ENCODE data around the gene MCEMP1. TPM values are rescaled to one million over a fixed set of nuclear protein-coding genes. Genes with fewer than 3 reads are reported as not detected.

The MCEMP1 gene, protein sequence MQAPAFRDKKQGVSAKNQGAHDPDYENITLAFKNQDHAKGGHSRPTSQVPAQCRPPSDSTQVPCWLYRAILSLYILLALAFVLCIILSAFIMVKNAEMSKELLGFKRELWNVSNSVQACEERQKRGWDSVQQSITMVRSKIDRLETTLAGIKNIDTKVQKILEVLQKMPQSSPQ
- total RNA-seq (2021) (4.0 and 4.1 TPM in 2 replicates), Bru-seq, nascent RNA (percentile 41 among the genes with signal in this experiment), BruChase-seq, experiment 1, labeled RNA remaining after a 2-hour chase (percentile 38 among the genes with signal in this experiment), BruChase-seq, experiment 2, labeled RNA remaining after a 6-hour chase (percentile 50 among the genes with signal in this experiment)
- long read RNA-seq, transcript MCEMP1-201 (7 exons, 1,730 nt): major isoform, 9 of 11 reads
- long read RNA-seq, partial matches to known transcripts: 1 of 11 reads
- long read RNA-seq, other reads (novel, unspliced or antisense): 1 of 11 reads

DNA sequence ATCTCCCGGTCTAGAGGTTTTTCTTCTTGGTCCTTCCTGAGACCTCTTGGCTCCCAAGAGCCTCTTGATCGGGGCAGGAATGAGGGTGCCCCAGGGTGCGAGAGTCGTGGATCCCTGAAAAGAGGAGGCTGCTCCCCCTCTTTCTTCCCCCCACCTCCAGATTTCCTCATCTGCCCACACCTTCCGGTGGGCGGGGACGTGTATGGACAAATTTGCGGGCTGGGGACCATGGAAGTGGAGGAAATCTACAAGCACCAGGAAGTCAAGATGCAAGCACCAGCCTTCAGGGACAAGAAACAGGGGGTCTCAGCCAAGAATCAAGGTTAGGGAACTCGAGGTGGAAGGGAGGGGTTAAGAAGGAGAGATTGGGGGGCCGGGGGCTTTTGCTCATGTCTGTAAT, at the start of gene MCEMP1:
TSS of gene MCEMP1 (plus strand) at position 237 of the 400 bp plus-strand sequence. CDS start at position 268, 31 bp downstream.
- no peaks in the 10 kb centered on the region for H3K9me3 ChIP-seq (ENCODE audit: low read depth, low read length, poor library complexity, severe bottlenecking)
- no TSS peak for BruUV-seq (replicated peaks)
- no peaks in the 10 kb centered on the region for H3K36me3 ChIP-seq (ENCODE audit: insufficient read depth, low read length, poor library complexity, severe bottlenecking)
- H3K4me1 ChIP-seq (ENCODE audit: insufficient read depth, low read length, poor library complexity, severe bottlenecking): peaks cover 18% of the 10 kb centered on the region
- no peaks in the 10 kb centered on the region for H3K27me3 ChIP-seq (replicated peaks; ENCODE audit: insufficient read depth, low read depth, low read length, poor library complexity)
- peak; percentile 51 for DNase-seq (ENCODE audit: low spot score)
- intact Hi-C loops (cut with micrococcal nuclease; ENCODE audit: unreplicated experiment): no loop called here
- H3K4me3 ChIP-seq (ENCODE audit: low read depth, low read length, poor library complexity, severe bottlenecking): peak within 1 kb of the TSS; percentile 33
- POLR2A ChIA-PET (ENCODE audit: low non-redundant PET): no interaction called here
- TF ChIP-seq CTCF (conservative IDR thresholded peaks at IDR 0.05; ENCODE audit: low read depth, low read length) (no peak), EZH2 (IDR thresholded peaks at IDR 0.05; ENCODE audit: borderline replicate concordance, low read depth, low read length, poor library complexity, severe bottlenecking) (no peak)
- CTCF ChIA-PET: interaction anchor here (1.2 kb wide), 1 partner anchor 24 kb away, joined by 3 read pairs; no protein-coding TSS in a partner anchor
- H3K27ac ChIP-seq (ENCODE audit: low read depth, low read length, poor library complexity, severe bottlenecking): peak within 1 kb of the TSS; percentile 7

- no peak overlapping the region for H3K4me3 ChIP-seq (ENCODE audit: low read depth, low read length, poor library complexity, severe bottlenecking)
- H3K9me3 ChIP-seq (ENCODE audit: low read depth, low read length, poor library complexity, severe bottlenecking): no peaks in the 10 kb centered on the region
- no peak overlapping the region for H3K27ac ChIP-seq (ENCODE audit: low read depth, low read length, poor library complexity, severe bottlenecking)
- BruUV-seq (replicated peaks): no TSS peak
- ChIA-PET CTCF (no interaction called here), POLR2A (ENCODE audit: low non-redundant PET) (no interaction called here)
- DNase-seq (ENCODE audit: low spot score): no peak
- peaks cover 22% of the 10 kb centered on the region for H3K36me3 ChIP-seq (ENCODE audit: insufficient read depth, low read length, poor library complexity, severe bottlenecking)
- no peak for TF ChIP-seq EZH2 (IDR thresholded peaks at IDR 0.05; ENCODE audit: borderline replicate concordance, low read depth, low read length, poor library complexity, severe bottlenecking)
- no peak for TF ChIP-seq CTCF (conservative IDR thresholded peaks at IDR 0.05; ENCODE audit: low read depth, low read length)
- intact Hi-C loops (cut with micrococcal nuclease; ENCODE audit: unreplicated experiment): no loop called here
- no peaks in the 10 kb centered on the region for H3K27me3 ChIP-seq (replicated peaks; ENCODE audit: insufficient read depth, low read depth, low read length, poor library complexity)
- peaks cover 12% of the 10 kb centered on the region for H3K4me1 ChIP-seq (ENCODE audit: insufficient read depth, low read length, poor library complexity, severe bottlenecking)
Measured at GRCh38 chr19:7627166-7627565, 49.7 kb upstream of the MCEMP1 start.

DNA sequence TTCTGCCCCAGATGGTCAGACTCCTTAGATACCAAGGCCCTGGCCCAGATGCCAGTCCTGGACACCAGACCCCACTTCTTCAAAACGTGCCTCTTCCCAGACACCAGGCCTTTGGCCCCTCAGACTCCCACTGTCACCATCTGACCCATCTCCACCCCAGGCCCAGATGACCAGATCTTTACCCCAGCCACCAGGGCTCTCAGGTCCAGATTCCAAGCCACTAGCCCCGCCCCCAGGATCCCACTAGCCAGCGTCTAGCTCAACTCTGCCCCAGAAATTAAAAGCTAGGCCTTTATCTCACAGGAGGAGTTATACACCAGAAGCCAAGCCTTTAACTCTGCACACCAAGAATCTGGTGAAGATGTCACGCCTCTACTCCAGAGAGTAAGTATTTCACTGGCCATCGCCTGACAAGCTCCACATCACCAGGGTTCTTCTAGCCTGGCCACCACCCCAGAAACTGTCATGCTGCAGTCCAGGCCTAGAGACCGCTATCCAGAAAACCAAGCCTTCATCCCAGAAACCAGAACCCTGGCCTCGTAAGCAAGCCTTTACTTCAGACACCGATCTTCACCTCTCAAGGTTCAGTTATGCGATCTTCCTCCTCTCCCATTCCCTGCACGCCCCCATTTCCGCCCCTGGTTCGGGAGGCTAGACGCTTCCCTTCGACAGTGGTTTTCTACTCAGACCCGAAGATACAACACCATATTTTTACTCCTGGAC, 48.1 kb upstream of the MCEMP1 start:
- CTCF ChIA-PET: interaction anchor here (1.0 kb wide), 2 partner anchors 52 to 60 kb away, joined by 4 to 5 read pairs; partner anchors contain the start of gene TRAPPC5
- TF ChIP-seq EZH2 (IDR thresholded peaks at IDR 0.05; ENCODE audit: borderline replicate concordance, low read depth, low read length, poor library complexity, severe bottlenecking) (no peak), CTCF (conservative IDR thresholded peaks at IDR 0.05; ENCODE audit: low read depth, low read length) (no peak)
- Histone ChIP-seq H3K36me3 (ENCODE audit: insufficient read depth, low read length, poor library complexity, severe bottlenecking) (peaks cover 8% of the 10 kb centered on the region), H3K4me1 (ENCODE audit: insufficient read depth, low read length, poor library complexity, severe bottlenecking) (peaks cover 12% of the 10 kb centered on the region), H3K4me3 (ENCODE audit: low read depth, low read length, poor library complexity, severe bottlenecking) (peak overlapping the region; percentile 83), H3K9me3 (ENCODE audit: low read depth, low read length, poor library complexity, severe bottlenecking) (no peaks in the 10 kb centered on the region), H3K27ac (ENCODE audit: low read depth, low read length, poor library complexity, severe bottlenecking) (peak overlapping the region; percentile 73), H3K27me3 (replicated peaks; ENCODE audit: insufficient read depth, low read depth, low read length, poor library complexity) (no peaks in the 10 kb centered on the region)
- BruUV-seq (replicated peaks): TSS peak; percentile 86
- intact Hi-C loops (cut with micrococcal nuclease; ENCODE audit: unreplicated experiment): no loop called here
- no peak for DNase-seq (ENCODE audit: low spot score)
- POLR2A ChIA-PET (ENCODE audit: low non-redundant PET): no interaction called here

Data from A673 (cell line).